ENCODE data around the gene RNF150. TPM values are rescaled to one million over a fixed set of nuclear protein-coding genes. Genes with fewer than 3 reads are reported as not detected.

The RNF150 gene
- total RNA-seq, 1 donor from 2014 or later = 9.1 TPM

- H3K27me3 ChIP-seq = no peaks in the 10 kb centered on the region
- no peak overlapping the region for H3K4me3 ChIP-seq
- DNase-seq (ENCODE audit: extremely low spot score in 2 of 2) = no peak
- no peaks in the 10 kb centered on the region for H3K9me3 ChIP-seq
- H3K4me1 ChIP-seq = no peaks in the 10 kb centered on the region
- TF ChIP-seq POLR2A (IDR thresholded peaks at IDR 0.05) = no peak
- TF ChIP-seq CTCF (IDR thresholded peaks at IDR 0.05) = no peak
- TF ChIP-seq POLR2AphosphoS5 (IDR thresholded peaks at IDR 0.05; ENCODE audit: insufficient read depth in 1 of 2, low read depth in 1 of 2) = no peak
- H3K27ac ChIP-seq = no peak overlapping the region
- intact Hi-C loops (cut with DNase I) = no loop called here
- H3K36me3 ChIP-seq = no peaks in the 10 kb centered on the region
Measured at GRCh38 chr4:141009931-141010330, 123.3 kb downstream of the RNF150 start.

GRCh38 chr4:141009129-141009528 lies 124.1 kb downstream of the RNF150 start:
- H3K4me3 ChIP-seq = no peak overlapping the region
- H3K36me3 ChIP-seq = no peaks in the 10 kb centered on the region
- H3K27me3 ChIP-seq = no peaks in the 10 kb centered on the region
- DNase-seq (ENCODE audit: extremely low spot score in 2 of 2) = no peak
- H3K9me3 ChIP-seq = no peaks in the 10 kb centered on the region
- TF ChIP-seq POLR2A (IDR thresholded peaks at IDR 0.05) = no peak
- TF ChIP-seq POLR2AphosphoS5 (IDR thresholded peaks at IDR 0.05; ENCODE audit: insufficient read depth in 1 of 2, low read depth in 1 of 2) = no peak
- no peak for TF ChIP-seq CTCF (IDR thresholded peaks at IDR 0.05)
- no peak overlapping the region for H3K27ac ChIP-seq
- intact Hi-C loops (cut with DNase I) = no loop called here
- no peaks in the 10 kb centered on the region for H3K4me1 ChIP-seq

- no peaks in the 10 kb centered on the region for H3K36me3 ChIP-seq
- TF ChIP-seq POLR2AphosphoS5 (IDR thresholded peaks at IDR 0.05; ENCODE audit: insufficient read depth in 1 of 2, low read depth in 1 of 2) (no peak), CTCF (IDR thresholded peaks at IDR 0.05) (no peak), POLR2A (IDR thresholded peaks at IDR 0.05) (no peak)
- no peaks in the 10 kb centered on the region for H3K9me3 ChIP-seq
- no peaks in the 10 kb centered on the region for H3K4me1 ChIP-seq
- no peak overlapping the region for H3K4me3 ChIP-seq
- no peak for DNase-seq (ENCODE audit: extremely low spot score in 2 of 2)
- no peak overlapping the region for H3K27ac ChIP-seq
- intact Hi-C loops (cut with DNase I) = no loop called here
- no peaks in the 10 kb centered on the region for H3K27me3 ChIP-seq
Measured at GRCh38 chr4:141006242-141006802, 126.9 kb downstream of the RNF150 start.

GRCh38 chr4:141004823-141005222 lies 128.4 kb downstream of the RNF150 start:
- H3K36me3 ChIP-seq = no peaks in the 10 kb centered on the region
- no peak overlapping the region for H3K27ac ChIP-seq
- no peak overlapping the region for H3K4me3 ChIP-seq
- no peaks in the 10 kb centered on the region for H3K9me3 ChIP-seq
- no peaks in the 10 kb centered on the region for H3K4me1 ChIP-seq
- H3K27me3 ChIP-seq = no peaks in the 10 kb centered on the region
- DNase-seq (ENCODE audit: extremely low spot score in 2 of 2) = no peak
- no peak for TF ChIP-seq POLR2A (IDR thresholded peaks at IDR 0.05)
- no peak for TF ChIP-seq POLR2AphosphoS5 (IDR thresholded peaks at IDR 0.05; ENCODE audit: insufficient read depth in 1 of 2, low read depth in 1 of 2)
- no peak for TF ChIP-seq CTCF (IDR thresholded peaks at IDR 0.05)
- intact Hi-C loops (cut with DNase I) = no loop called here

GRCh38 chr4:141003193-141003592 lies 130.1 kb downstream of the RNF150 start:
- H3K4me1 ChIP-seq = no peaks in the 10 kb centered on the region
- no peaks in the 10 kb centered on the region for H3K36me3 ChIP-seq
- no peaks in the 10 kb centered on the region for H3K9me3 ChIP-seq
- DNase-seq (ENCODE audit: extremely low spot score in 2 of 2) = no peak
- TF ChIP-seq CTCF (IDR thresholded peaks at IDR 0.05) = no peak
- TF ChIP-seq POLR2AphosphoS5 (IDR thresholded peaks at IDR 0.05; ENCODE audit: insufficient read depth in 1 of 2, low read depth in 1 of 2) = no peak
- intact Hi-C loops (cut with DNase I) = no loop called here
- no peak overlapping the region for H3K27ac ChIP-seq
- H3K4me3 ChIP-seq = no peak overlapping the region
- H3K27me3 ChIP-seq = no peaks in the 10 kb centered on the region

Data from vagina (tissue), 2 donors.